PC-9 (cell line): ENCODE measurements around the gene ADCY2. TPM values are rescaled to one million over a fixed set of nuclear protein-coding genes. Genes with fewer than 3 reads are reported as not detected.

ENCODE experiments used
- BruUV-seq: library from RNA; stranded (reverse); fragments of 400-500 nt; replicated peaks from 2 replicates; lab custom pipeline; 2021; lab: Mats Ljungman, UMichigan
- CTCF ChIA-PET: fragments of 300-600 bp; sonication (Branson Sonifier 250); formaldehyde crosslinking; loops from one replicate; lab custom pipeline; 2022; ENCODE audit warnings: antibody characterized with exemption; lab: Charles Lee
- POLR2A ChIA-PET: fragments of 300-600 bp; sonication (Branson Sonifier 250); formaldehyde crosslinking; loops from one replicate; lab custom pipeline; 2022; ENCODE audit warnings: antibody characterized with exemption; ENCODE audit not compliant: unreplicated experiment; lab: Charles Lee
- DNase-seq, 2 experiments: peaks; one replicate each; pipeline versions ENCODE4 v3.0.0 to v3.0.0-alpha.2; 2015 to 2022; ENCODE audit warnings: mixed read lengths in 1 of 2
- H2AFZ ChIP-seq: fragments of 200-600 bp; sonication (generic); 2 replicates; pipeline ENCODE4 v1.8.1; 2017; ENCODE audit warnings: antibody characterized with exemption
- H3F3A ChIP-seq: fragments of 200-600 bp; sonication (generic); 2 replicates; pipeline ENCODE4 v1.8.1; 2017; ENCODE audit warnings: antibody characterized with exemption, mild to moderate bottlenecking, low read depth; ENCODE audit not compliant: insufficient read depth
- H3K27ac ChIP-seq: fragments of 200-600 bp; sonication (generic); 2 replicates; pipeline ENCODE4 v1.6.1; 2016; ENCODE audit warnings: mixed run types
- H3K27me3 ChIP-seq: fragments of 200-600 bp; sonication (generic); 2 replicates; pipeline ENCODE4 v1.6.1; 2016; ENCODE audit warnings: low read depth, mixed run types; ENCODE audit not compliant: insufficient read depth
- H3K36me3 ChIP-seq: fragments of 200-600 bp; sonication (generic); 2 replicates; pipeline ENCODE4 v1.6.1; 2016; ENCODE audit warnings: low read depth, mixed run types
- H3K4me1 ChIP-seq: fragments of 200-600 bp; sonication (generic); replicated peaks from 2 replicates; pipeline ENCODE4 v1.6.1; 2016; ENCODE audit warnings: mixed run types; ENCODE audit not compliant: insufficient read depth
- H3K4me2 ChIP-seq: fragments of 200-600 bp; sonication (generic); 2 replicates; pipeline ENCODE4 v1.6.1; 2017; ENCODE audit warnings: mixed run types
- H3K4me3 ChIP-seq: fragments of 200-600 bp; sonication (generic); 2 replicates; pipeline ENCODE4 v1.6.1; 2016; ENCODE audit warnings: mixed run types
- H3K79me2 ChIP-seq: fragments of 200-600 bp; sonication (generic); 2 replicates; pipeline ENCODE4 v1.6.1; 2017; ENCODE audit warnings: low read depth, mixed run types
- H3K9me2 ChIP-seq: fragments of 200-600 bp; sonication (generic); 2 replicates; pipeline ENCODE4 v1.8.1; 2017; ENCODE audit warnings: mild to moderate bottlenecking; ENCODE audit not compliant: insufficient read depth
- H3K9me3 ChIP-seq: fragments of 200-600 bp; sonication (generic); 2 replicates; pipeline ENCODE4 v1.8.1; 2016; ENCODE audit warnings: low read depth; ENCODE audit not compliant: insufficient read depth
- H4K20me1 ChIP-seq: fragments of 200-600 bp; sonication (generic); 2 replicates; pipeline ENCODE4 v1.8.1; 2017; ENCODE audit not compliant: insufficient read depth
- EZH2 ChIP-seq: fragments of 200-600 bp; sonication (generic); IDR thresholded peaks from 2 replicates; pipeline ENCODE4 v1.8.0; 2017; ENCODE audit warnings: antibody characterized with exemption, low read depth
- intact Hi-C: fragments of 100-400 bp; cut with micrococcal nuclease; formaldehyde crosslinking; loops from one replicate; pipeline ENCODE4 v1.10.0; 2022; ENCODE audit not compliant: unreplicated experiment
- total RNA-seq: library from RNA; stranded (reverse); gene quantifications from 2 replicates; pipeline ENCODE4 v1.2.3, GENCODE V29; 2021
- TF ChIP-seq, protein P1 (sequence below): fragments of 200-600 bp; sonication (generic); conservative IDR thresholded peaks from 2 replicates; pipeline ENCODE4 v1.6.1; 2017; ENCODE audit warnings: mixed run types, antibody characterized with exemption, mild to moderate bottlenecking, moderate library complexity

The ADCY2 gene
- total RNA-seq, 1 experiment from 2014 or later, result not detected

DNA sequence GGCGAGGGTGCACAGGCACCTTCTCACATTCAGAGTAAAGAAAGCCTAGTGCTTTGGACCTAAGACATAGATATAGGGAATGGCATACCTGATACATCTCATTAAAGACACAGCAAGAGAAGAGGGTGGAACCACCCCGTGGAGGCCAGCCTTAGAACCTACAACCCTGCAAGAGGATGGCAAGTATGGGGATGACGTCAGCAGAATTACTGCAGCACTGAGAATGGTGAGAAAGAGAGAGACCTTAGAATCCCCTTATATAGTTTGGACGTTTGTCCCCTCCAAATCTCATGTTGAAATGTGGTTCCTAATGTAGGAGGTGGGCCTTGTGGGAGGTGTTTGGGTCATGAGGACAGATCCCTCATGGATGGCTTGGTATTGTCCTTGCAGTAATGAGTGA lies 28.2 kb upstream of the ADCY2 start:
- CTCF ChIA-PET, result no interaction called here
- intact Hi-C loops, result no loop called here

DNA sequence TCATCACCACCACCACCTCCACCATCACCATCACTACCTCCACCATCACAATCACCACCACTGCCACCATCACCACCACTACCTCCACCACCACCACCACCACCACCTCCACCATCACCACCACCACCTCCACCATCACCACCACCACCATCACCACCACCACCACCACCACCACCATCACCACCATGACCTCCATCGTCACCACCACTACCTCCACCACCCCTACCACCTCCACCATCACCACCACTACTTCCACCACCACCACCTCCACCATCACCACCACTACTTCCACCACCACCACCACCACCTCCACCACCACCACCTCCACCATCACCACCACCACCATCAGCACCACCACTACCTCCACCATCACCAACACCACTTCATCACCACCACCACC lies 23.5 kb upstream of the ADCY2 start:
- intact Hi-C loops, result no loop called here
- no peaks in the 10 kb centered on the region for H3K9me2 ChIP-seq
- H3K9me3 ChIP-seq, result no peaks in the 10 kb centered on the region
- no peak overlapping the region for H3K27ac ChIP-seq
- H4K20me1 ChIP-seq, result no peaks in the 10 kb centered on the region
- no peaks in the 10 kb centered on the region for H3K36me3 ChIP-seq
- no peak for DNase-seq
- H3K79me2 ChIP-seq, result no peaks in the 10 kb centered on the region
- no peaks in the 10 kb centered on the region for H3K4me1 ChIP-seq
- no peak overlapping the region for H2AFZ ChIP-seq
- no peak overlapping the region for H3K4me2 ChIP-seq
- no peak overlapping the region for H3K4me3 ChIP-seq
- H3F3A ChIP-seq, result no peaks in the 10 kb centered on the region
- POLR2A ChIA-PET, result no interaction called here
- TF ChIP-seq, protein P1, sequence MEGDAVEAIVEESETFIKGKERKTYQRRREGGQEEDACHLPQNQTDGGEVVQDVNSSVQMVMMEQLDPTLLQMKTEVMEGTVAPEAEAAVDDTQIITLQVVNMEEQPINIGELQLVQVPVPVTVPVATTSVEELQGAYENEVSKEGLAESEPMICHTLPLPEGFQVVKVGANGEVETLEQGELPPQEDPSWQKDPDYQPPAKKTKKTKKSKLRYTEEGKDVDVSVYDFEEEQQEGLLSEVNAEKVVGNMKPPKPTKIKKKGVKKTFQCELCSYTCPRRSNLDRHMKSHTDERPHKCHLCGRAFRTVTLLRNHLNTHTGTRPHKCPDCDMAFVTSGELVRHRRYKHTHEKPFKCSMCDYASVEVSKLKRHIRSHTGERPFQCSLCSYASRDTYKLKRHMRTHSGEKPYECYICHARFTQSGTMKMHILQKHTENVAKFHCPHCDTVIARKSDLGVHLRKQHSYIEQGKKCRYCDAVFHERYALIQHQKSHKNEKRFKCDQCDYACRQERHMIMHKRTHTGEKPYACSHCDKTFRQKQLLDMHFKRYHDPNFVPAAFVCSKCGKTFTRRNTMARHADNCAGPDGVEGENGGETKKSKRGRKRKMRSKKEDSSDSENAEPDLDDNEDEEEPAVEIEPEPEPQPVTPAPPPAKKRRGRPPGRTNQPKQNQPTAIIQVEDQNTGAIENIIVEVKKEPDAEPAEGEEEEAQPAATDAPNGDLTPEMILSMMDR, result no peak
- no peak for TF ChIP-seq EZH2
- CTCF ChIA-PET, result no interaction called here
- H3K27me3 ChIP-seq, result peaks cover 18% of the 10 kb centered on the region; the same call in 1 of the 2 replicates
- no TSS peak for BruUV-seq

More for the DNA sequence above, 28.2 kb upstream of the ADCY2 start:
- no peaks in the 10 kb centered on the region; the same call in 1 of the 2 replicates for H4K20me1 ChIP-seq
- no peak for TF ChIP-seq EZH2
- TF ChIP-seq, protein P1, result no peak
- DNase-seq, result no peak
- H3K27me3 ChIP-seq, result no peaks in the 10 kb centered on the region
- H3K9me2 ChIP-seq, result no peaks in the 10 kb centered on the region
- POLR2A ChIA-PET, result no interaction called here
- no TSS peak for BruUV-seq
- H3K4me3 ChIP-seq, result no peak overlapping the region
- no peak overlapping the region for H2AFZ ChIP-seq
- H3K4me1 ChIP-seq, result no peaks in the 10 kb centered on the region
- H3K9me3 ChIP-seq, result no peaks in the 10 kb centered on the region
- no peaks in the 10 kb centered on the region for H3K36me3 ChIP-seq
- no peak overlapping the region for H3K27ac ChIP-seq
- no peaks in the 10 kb centered on the region for H3K79me2 ChIP-seq
- no peak overlapping the region for H3K4me2 ChIP-seq
- no peaks in the 10 kb centered on the region for H3F3A ChIP-seq

DNA sequence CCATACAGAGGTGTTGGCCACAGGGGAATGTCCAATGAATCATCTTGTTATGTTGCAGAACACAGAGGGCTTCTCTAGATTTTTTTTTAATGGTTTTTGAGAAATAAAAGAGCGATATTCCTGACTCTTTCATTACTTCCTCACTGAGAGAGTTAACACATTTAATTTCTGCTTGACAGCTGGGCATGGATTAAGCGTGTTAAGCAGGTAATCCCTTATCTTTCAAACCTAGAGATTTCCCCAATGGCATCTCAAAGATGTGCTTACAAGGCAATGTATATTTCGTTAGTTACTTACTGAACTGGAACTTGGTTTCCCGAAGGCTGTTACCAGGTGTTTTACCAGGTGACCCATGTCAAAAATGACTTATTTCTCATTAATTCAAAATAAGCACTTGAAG lies 21.8 kb upstream of the ADCY2 start:
- ChIA-PET POLR2A (interaction anchor here (0.6 kb wide), 1 partner anchor 225 kb away, joined by 6 read pairs; no protein-coding TSS in a partner anchor), CTCF (interaction anchor here (0.5 kb wide), 1 partner anchor 285 kb away, joined by 3 read pairs; no protein-coding TSS in a partner anchor)
- no peak overlapping the region for H3K27ac ChIP-seq
- H2AFZ ChIP-seq, result no peak overlapping the region; the same call in 1 of the 2 replicates
- H3K27me3 ChIP-seq, result peaks cover 18% of the 10 kb centered on the region; the same call in 1 of the 2 replicates
- no peaks in the 10 kb centered on the region for H3K79me2 ChIP-seq
- H3K4me1 ChIP-seq, result no peaks in the 10 kb centered on the region
- H3K4me2 ChIP-seq, result no peak overlapping the region
- no peak overlapping the region for H3K4me3 ChIP-seq
- intact Hi-C loops, result no loop called here
- TF ChIP-seq EZH2, result no peak
- TF ChIP-seq, protein P1, result no peak
- H3K9me2 ChIP-seq, result no peaks in the 10 kb centered on the region
- no peaks in the 10 kb centered on the region for H4K20me1 ChIP-seq
- no peaks in the 10 kb centered on the region for H3K9me3 ChIP-seq
- BruUV-seq, result no TSS peak
- no peak for DNase-seq
- H3F3A ChIP-seq, result no peaks in the 10 kb centered on the region
- no peaks in the 10 kb centered on the region for H3K36me3 ChIP-seq
